Progenitor cell of endocrine pancreas (in vitro differentiated cells): ENCODE measurements around the gene BMPR2. TPM values are rescaled to one million over a fixed set of nuclear protein-coding genes. Genes with fewer than 3 reads are reported as not detected.

Source experiments
- DNase-seq: peaks from one replicate; pipeline ENCODE4 v3.0.0; 2021; ENCODE audit warnings: low spot score; ENCODE audit not compliant: unreplicated experiment
- H3K27ac Mint-ChIP-seq: 2 replicates; pipeline ENCODE4 v1.8.0; 2021; ENCODE audit warnings: mild to moderate bottlenecking, moderate library complexity, mixed read lengths
- H3K27me3 Mint-ChIP-seq: 2 replicates; pipeline ENCODE4 v1.8.0; 2021; ENCODE audit warnings: mixed read lengths
- H3K36me3 Mint-ChIP-seq: 2 replicates; pipeline ENCODE4 v1.8.0; 2022; ENCODE audit warnings: mixed read lengths; ENCODE audit not compliant: insufficient read depth
- H3K4me1 Mint-ChIP-seq: 2 replicates; pipeline ENCODE4 v1.8.0; 2021; ENCODE audit warnings: low read depth, mixed read lengths
- H3K4me3 Mint-ChIP-seq: 2 replicates; pipeline ENCODE4 v1.8.0; 2021; ENCODE audit warnings: low read depth, mild to moderate bottlenecking, moderate library complexity, mixed read lengths
- H3K9me3 Mint-ChIP-seq: 2 replicates; pipeline ENCODE4 v1.8.0; 2021; ENCODE audit warnings: low read depth, mixed read lengths
- CTCF ChIP-seq: fragments of 200-600 bp; sonication (generic); IDR thresholded peaks from one replicate; pipeline ENCODE4 v1.5.0; 2021; ENCODE audit warnings: antibody characterized with exemption, mild to moderate bottlenecking; ENCODE audit not compliant: unreplicated experiment
- total RNA-seq: library from RNA; stranded (reverse); gene quantifications from 2 replicates; pipeline ENCODE4 v1.2.1, GENCODE V29; 2021

BMPR2 gene
- total RNA-seq, 1 donor from 2014 or later, result 36.7 TPM

GRCh38 chr2:202599911-202600310 lies 223.8 kb downstream of the BMPR2 start:
- no peaks in the 10 kb centered on the region for H3K9me3 Mint-ChIP-seq
- no peaks in the 10 kb centered on the region for H3K36me3 Mint-ChIP-seq
- H3K27me3 Mint-ChIP-seq, result no peaks in the 10 kb centered on the region
- no peak overlapping the region for H3K4me3 Mint-ChIP-seq
- DNase-seq, result no peak
- H3K4me1 Mint-ChIP-seq, result no peaks in the 10 kb centered on the region
- no peak overlapping the region for H3K27ac Mint-ChIP-seq
- no peak for TF ChIP-seq CTCF

GRCh38 chr2:202604699-202605098 lies 228.6 kb downstream of the BMPR2 start:
- Mint-ChIP-seq H3K4me3 (no peak overlapping the region), H3K27me3 (no peaks in the 10 kb centered on the region), H3K9me3 (no peaks in the 10 kb centered on the region), H3K36me3 (no peaks in the 10 kb centered on the region), H3K27ac (no peak overlapping the region), H3K4me1 (no peaks in the 10 kb centered on the region)
- TF ChIP-seq CTCF, result no peak
- DNase-seq, result no peak

- no peak overlapping the region for H3K27ac Mint-ChIP-seq
- no peak overlapping the region for H3K4me3 Mint-ChIP-seq
- H3K4me1 Mint-ChIP-seq, result no peaks in the 10 kb centered on the region
- H3K9me3 Mint-ChIP-seq, result no peaks in the 10 kb centered on the region
- TF ChIP-seq CTCF, result no peak
- no peak for DNase-seq
- no peaks in the 10 kb centered on the region for H3K36me3 Mint-ChIP-seq
- no peaks in the 10 kb centered on the region for H3K27me3 Mint-ChIP-seq
These were observed 229.0 kb downstream of the BMPR2 start for GRCh38 chr2:202605174-202605573.

GRCh38 chr2:202608142-202608852 lies 232.2 kb downstream of the BMPR2 start:
- H3K4me3 Mint-ChIP-seq, result no peak overlapping the region
- H3K27ac Mint-ChIP-seq, result no peak overlapping the region
- TF ChIP-seq CTCF, result no peak
- no peaks in the 10 kb centered on the region for H3K4me1 Mint-ChIP-seq
- DNase-seq, result no peak
- H3K36me3 Mint-ChIP-seq, result no peaks in the 10 kb centered on the region
- H3K9me3 Mint-ChIP-seq, result no peaks in the 10 kb centered on the region
- H3K27me3 Mint-ChIP-seq, result no peaks in the 10 kb centered on the region

- H3K27me3 Mint-ChIP-seq, result no peaks in the 10 kb centered on the region
- no peak for TF ChIP-seq CTCF
- no peak overlapping the region for H3K4me3 Mint-ChIP-seq
- no peak for DNase-seq
- H3K27ac Mint-ChIP-seq, result no peak overlapping the region
- H3K36me3 Mint-ChIP-seq, result no peaks in the 10 kb centered on the region
- H3K4me1 Mint-ChIP-seq, result no peaks in the 10 kb centered on the region
- no peaks in the 10 kb centered on the region for H3K9me3 Mint-ChIP-seq
These were observed 233.4 kb downstream of the BMPR2 start for GRCh38 chr2:202609381-202610145.
